ENCODE data around the gene PASK.

The PASK gene

GRCh38 chr2:241180495-241180894 lies 31.2 kb upstream of the PASK start:
- no peak for DNase-seq (ENCODE audit: low spot score)

GRCh38 chr2:241179899-241180298 lies 30.6 kb upstream of the PASK start:
- no peak for DNase-seq (ENCODE audit: low spot score)

DNA sequence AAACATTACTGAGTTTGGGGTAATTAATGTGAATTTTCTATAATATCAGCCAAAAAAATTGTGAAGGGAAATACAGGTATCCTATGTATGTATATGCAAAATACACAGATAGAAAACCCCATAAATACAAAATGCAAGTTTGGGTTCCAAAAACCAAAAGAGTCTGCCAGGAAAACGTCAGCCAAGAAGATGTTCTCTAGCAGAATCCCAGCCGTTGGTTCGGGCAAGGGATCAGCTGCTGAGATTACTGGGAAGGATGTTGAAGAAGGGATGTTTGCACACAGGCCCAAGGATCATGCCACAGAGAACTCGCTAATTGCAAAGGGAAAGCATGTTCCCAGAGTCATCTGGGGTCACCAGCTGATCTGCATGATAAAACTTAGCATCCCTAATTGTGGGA lies 29.7 kb upstream of the PASK start:
- DNase-seq (ENCODE audit: low spot score), result no peak

GRCh38 chr2:241177526-241178334 lies 28.5 kb upstream of the PASK start:
- DNase-seq (ENCODE audit: low spot score), result no peak

- DNase-seq (ENCODE audit: low spot score), result no peak
Measured at GRCh38 chr2:241173557-241173956, 24.3 kb upstream of the PASK start.

- no peak for DNase-seq (ENCODE audit: low spot score)
Measured at GRCh38 chr2:241168366-241168765, 19.1 kb upstream of the PASK start.

GRCh38 chr2:241163601-241164118 lies 14.4 kb upstream of the PASK start:
- no peak for DNase-seq (ENCODE audit: low spot score)

- no peak for DNase-seq (ENCODE audit: low spot score)
Measured at GRCh38 chr2:241161646-241162281, 12.5 kb upstream of the PASK start.

DNA sequence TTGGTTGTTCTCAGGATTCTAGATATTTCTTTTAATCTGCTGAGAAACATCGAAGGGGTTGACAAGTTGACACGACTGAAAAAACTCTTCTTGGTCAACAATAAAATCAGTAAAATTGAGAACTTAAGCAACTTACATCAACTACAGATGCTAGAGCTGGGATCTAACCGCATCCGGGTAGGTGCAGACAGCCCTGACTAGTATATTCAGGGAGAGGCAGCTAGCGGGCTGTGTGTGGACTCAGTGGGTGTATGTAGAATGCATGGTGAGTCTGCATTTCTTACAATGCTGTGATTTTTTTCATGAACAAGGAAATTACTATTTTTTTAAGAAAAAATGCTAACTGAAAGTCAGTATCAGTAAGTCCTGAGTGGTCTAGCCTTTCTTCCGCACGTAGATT lies 11.0 kb upstream of the PASK start:
- DNase-seq (ENCODE audit: low spot score), result no peak

DNA sequence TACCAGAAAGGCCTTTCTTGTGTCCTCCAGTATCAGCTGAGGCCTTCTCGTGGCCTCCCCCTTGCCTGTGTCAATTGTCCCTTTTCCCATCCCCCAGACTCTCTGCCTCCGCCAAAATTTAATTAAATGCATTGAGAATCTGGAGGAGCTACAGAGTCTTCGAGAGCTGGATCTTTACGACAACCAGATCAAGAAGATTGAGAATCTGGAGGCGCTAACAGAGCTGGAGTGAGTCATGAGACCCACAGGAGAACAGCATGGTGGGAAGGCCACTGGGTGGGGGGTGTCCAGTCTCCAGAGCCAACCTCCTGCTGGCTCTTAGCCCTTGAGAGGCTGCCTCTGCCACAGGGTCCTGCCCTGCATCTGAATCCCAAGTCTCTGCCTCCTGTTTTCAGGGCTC lies 9.8 kb upstream of the PASK start:
- DNase-seq (ENCODE audit: low spot score), result no peak

DNA sequence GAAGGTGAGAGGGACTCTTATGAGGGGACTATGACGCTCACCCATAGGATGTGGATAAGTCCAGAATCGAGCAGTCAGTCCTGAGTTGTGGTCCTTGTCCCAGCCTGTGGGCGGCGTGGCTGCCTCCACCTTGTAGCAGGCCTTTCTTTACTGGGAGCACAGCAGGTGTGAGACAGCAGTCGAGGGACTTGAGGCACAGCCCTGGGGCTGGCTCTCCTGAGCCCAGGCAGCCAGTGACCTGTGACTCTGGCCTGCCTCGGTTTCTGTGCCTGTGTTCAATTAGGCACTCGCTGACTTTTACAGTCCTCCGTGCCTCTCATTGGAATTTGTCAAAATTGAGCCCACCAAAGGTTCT lies 9.3 kb upstream of the PASK start:
- no peak for DNase-seq (ENCODE audit: low spot score)

DNA sequence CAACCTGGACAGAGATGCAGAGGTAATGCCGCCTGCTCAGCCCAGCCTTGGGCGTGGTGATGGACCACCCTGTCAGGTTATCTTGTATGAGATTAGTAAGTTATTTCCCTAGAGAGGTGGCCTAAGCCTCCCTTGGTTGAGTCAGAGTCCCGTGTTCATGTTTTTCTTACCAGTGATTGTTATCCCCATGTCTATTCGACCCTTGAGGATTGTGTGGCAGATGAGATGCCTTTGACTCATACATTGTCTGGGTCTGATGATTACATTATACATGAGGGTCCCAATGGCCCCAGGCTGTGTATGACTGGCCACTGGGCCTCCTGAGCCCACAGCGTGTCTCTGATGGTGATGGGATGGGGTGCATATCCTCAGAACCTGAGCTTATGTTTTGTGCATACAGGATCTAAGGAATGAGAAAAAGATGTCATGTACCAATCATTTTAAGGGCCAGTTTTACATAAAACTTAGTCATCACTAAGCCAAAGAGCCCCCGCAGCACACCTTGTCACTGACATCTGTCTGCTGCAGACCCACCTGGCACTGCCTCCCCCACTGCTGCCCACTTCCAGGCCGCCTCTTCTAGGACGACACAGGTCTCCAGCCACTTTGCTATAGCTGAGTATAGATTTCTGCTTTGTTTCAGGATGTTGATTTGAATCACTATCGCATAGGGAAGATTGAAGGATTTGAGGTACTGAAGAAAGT lies 8.7 kb upstream of the PASK start:
- no peak for DNase-seq (ENCODE audit: low spot score)

GRCh38 chr2:241156971-241157441 lies 7.7 kb upstream of the PASK start:
- no peak for DNase-seq (ENCODE audit: low spot score)

DNA sequence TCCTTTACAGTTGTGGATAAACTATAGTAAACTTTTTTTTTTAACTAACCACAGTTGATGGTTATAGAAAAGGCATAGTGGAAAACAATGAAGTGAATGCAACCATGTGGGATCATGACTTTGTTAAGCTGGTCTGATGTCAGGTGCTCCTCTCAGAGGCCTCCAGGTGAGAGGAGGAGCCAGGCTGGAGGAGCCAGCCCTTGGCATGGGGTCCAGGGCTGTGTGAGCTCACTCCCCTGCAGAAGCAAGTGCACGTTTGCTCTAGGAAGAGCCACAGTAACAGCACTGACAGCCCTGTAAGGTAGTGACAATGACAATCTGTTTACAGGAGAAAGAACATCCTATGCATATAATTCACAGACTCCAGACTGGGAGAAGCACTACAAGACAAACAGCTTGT lies 6.7 kb upstream of the PASK start:
- no peak for DNase-seq (ENCODE audit: low spot score)

DNA sequence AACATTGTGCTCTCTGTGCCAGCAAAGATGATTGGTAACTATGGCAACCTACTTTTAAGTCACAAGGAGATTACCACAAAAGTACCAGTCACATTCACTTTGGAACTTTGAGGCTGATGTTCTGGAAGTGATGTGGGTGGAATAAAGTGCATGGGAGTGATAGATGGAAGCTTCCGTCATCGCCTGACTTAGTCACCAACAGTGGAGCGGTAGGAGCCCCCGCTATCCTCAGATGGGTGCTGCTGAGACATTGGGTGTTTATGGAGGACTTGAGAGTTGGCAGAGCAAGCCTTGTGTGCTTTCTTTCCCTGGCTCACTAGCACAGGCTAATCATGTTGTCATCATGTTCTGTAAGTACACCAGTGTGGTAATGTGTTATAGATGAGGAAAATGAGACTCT lies 5.6 kb upstream of the PASK start:
- no peak for DNase-seq (ENCODE audit: low spot score)

GRCh38 chr2:241153616-241154015 lies 4.3 kb upstream of the PASK start:
- no peak for DNase-seq (ENCODE audit: low spot score)

DNA sequence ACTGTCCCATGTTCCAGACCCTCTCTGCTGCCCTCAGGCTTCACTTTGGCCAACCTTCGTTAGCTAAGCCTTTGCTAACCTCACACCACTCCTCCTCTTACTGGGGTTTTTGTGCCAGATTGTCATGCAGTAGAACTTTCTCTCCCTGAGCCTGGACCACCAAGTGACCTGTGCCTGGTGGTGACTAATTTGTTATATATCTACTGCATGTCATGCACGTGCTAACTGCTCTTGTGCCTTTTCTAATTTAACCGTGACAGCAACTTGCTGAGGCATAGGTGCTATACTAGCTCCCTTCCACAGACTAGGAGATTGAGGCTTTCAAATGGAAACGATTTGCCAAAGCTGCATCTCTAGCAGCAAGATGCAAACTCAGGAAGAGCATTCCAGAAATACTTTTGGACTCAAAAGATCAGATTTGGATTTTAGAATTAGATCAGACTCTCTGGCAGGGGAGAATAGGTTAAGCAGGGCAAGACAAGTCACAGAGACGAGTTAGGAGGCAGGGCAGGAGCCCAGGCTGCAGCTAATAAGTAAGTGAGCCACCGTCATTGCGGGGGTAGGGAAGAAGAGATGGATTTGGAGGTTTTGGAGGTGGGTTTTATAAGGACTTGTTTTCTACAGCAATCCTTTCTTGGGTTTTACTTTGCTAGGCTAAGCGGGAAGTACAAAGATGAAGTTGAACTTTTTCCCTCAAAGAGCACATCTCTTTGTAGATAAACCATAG lies 2.8 kb upstream of the PASK start:
- no peak for DNase-seq (ENCODE audit: low spot score)

GRCh38 chr2:241150660-241151530 lies 1.6 kb upstream of the PASK start:
- DNase-seq (ENCODE audit: low spot score), result peak; percentile 23

GRCh38 chr2:241149925-241150659 lies 820 bp upstream of the PASK start, which contains the start of gene PPP1R7:
Gene PPP1R7, plus strand, starts transcription at chr2:241150467. Its CDS starts 29 bp downstream, at chr2:241150496.
- peak; percentile 99 for DNase-seq (ENCODE audit: low spot score)

DNA sequence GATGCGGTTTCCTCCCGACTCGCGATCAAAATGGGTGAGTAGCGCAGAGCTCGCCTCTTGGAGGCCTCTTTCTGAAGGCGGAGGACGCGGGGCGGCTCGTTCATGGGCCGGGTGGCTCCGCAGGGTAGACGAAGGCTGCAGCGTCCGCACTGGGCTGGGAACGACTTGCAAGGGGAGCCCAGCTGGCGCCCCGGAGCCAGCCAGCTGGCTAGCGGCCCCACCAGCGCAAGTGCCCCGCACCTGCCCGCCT lies 328 bp upstream of the PASK start:
- DNase-seq (ENCODE audit: low spot score), result no peak

- no peak for DNase-seq (ENCODE audit: low spot score)
Measured at GRCh38 chr2:241148239-241148638, 1.0 kb downstream of the PASK start.
